GM23338 (cell line): ENCODE data around the gene VPS45. TPM values are rescaled to one million over a fixed set of nuclear protein-coding genes. Genes with fewer than 3 reads are reported as not detected.

Source experiments
- ATAC-seq: fragments of 200-7000 bp; cut with Tn5 transposase; 3 replicates; pipeline ENCODE4 v1.9.1; 2020
- DNase-seq: peaks from one replicate; pipeline ENCODE4 v3.0.0-alpha.2; 2015; ENCODE audit warnings: low spot score
- H2AFZ ChIP-seq: fragments of 200-600 bp; sonication (generic); 2 replicates; pipeline ENCODE4 v1.8.0; 2016; ENCODE audit warnings: antibody characterized with exemption, mild to moderate bottlenecking, moderate library complexity
- H3F3A ChIP-seq: fragments of 200-600 bp; sonication (generic); replicated peaks from 2 replicates; pipeline ENCODE4 v1.8.0; 2017; ENCODE audit warnings: antibody characterized with exemption, mixed run types, low read depth
- H3K27ac ChIP-seq: fragments of 200-600 bp; sonication (generic); 2 replicates; pipeline ENCODE4 v1.6.1; 2016; ENCODE audit warnings: low read depth
- H3K27me3 ChIP-seq: fragments of 200-600 bp; sonication (generic); 2 replicates; pipeline ENCODE4 v1.8.0; 2016; ENCODE audit warnings: mild to moderate bottlenecking, mixed run types, moderate library complexity; ENCODE audit not compliant: insufficient read depth
- H3K36me3 ChIP-seq: fragments of 200-600 bp; sonication (generic); 2 replicates; pipeline ENCODE4 v1.8.0; 2016; ENCODE audit warnings: mild to moderate bottlenecking; ENCODE audit not compliant: insufficient read depth
- H3K4me1 ChIP-seq: fragments of 200-600 bp; sonication (generic); 2 replicates; pipeline ENCODE4 v1.8.0; 2016; ENCODE audit warnings: mild to moderate bottlenecking, moderate library complexity; ENCODE audit not compliant: insufficient read depth
- H3K4me2 ChIP-seq: fragments of 200-600 bp; sonication (generic); 2 replicates; pipeline ENCODE4 v1.7.1; 2017; ENCODE audit warnings: mixed run types
- H3K4me3 ChIP-seq: fragments of 200-600 bp; sonication (generic); 2 replicates; pipeline ENCODE4 v1.6.1; 2016; ENCODE audit warnings: mixed run types
- H3K79me2 ChIP-seq: fragments of 200-600 bp; sonication (generic); replicated peaks from 2 replicates; pipeline ENCODE4 v1.8.0; 2017; ENCODE audit warnings: mild to moderate bottlenecking; ENCODE audit not compliant: insufficient read depth
- H3K9me2 ChIP-seq: fragments of 200-600 bp; sonication (generic); 2 replicates; pipeline ENCODE4 v1.8.0; 2017; ENCODE audit not compliant: insufficient read depth
- H4K20me1 ChIP-seq: fragments of 200-600 bp; sonication (generic); replicated peaks from 2 replicates; pipeline ENCODE4 v1.8.0; 2017; ENCODE audit warnings: mild to moderate bottlenecking; ENCODE audit not compliant: insufficient read depth
- H3K27ac Mint-ChIP-seq: 2 replicates; pipeline ENCODE4 v1.8.0; 2020; ENCODE audit warnings: inconsistent platforms, mild to moderate bottlenecking, moderate library complexity, mixed read lengths
- H3K27me3 Mint-ChIP-seq: 3 replicates; pipeline ENCODE4 v1.8.0; 2022; ENCODE audit warnings: low read depth, mild to moderate bottlenecking, moderate library complexity, mixed read lengths, inconsistent platforms; ENCODE audit not compliant: insufficient read depth, poor library complexity
- H3K36me3 Mint-ChIP-seq: 3 replicates; pipeline ENCODE4 v1.8.0; 2021; ENCODE audit warnings: low read depth, mild to moderate bottlenecking, inconsistent platforms, moderate library complexity, mixed read lengths
- H3K4me1 Mint-ChIP-seq: 3 replicates; pipeline ENCODE4 v1.8.0; 2020; ENCODE audit warnings: mild to moderate bottlenecking, inconsistent platforms, mixed read lengths
- H3K4me3 Mint-ChIP-seq: 3 replicates; pipeline ENCODE4 v1.8.0; 2021; ENCODE audit warnings: moderate library complexity, mild to moderate bottlenecking, inconsistent platforms, mixed read lengths
- H3K9me3 Mint-ChIP-seq: 3 replicates; pipeline ENCODE4 v1.8.0; 2020; ENCODE audit warnings: moderate library complexity, mild to moderate bottlenecking, inconsistent platforms, mixed read lengths
- CREB1 ChIP-seq: fragments of 250-450 bp; sonication (Bioruptor Pico); IDR thresholded peaks from 2 replicates; pipeline ENCODE4 v1.5.0; 2020; ENCODE audit warnings: low read depth, mild to moderate bottlenecking, moderate library complexity
- CTCF ChIP-seq, 2 experiments: fragments of 200-600 bp in 1 of 2; sonication (generic) in 1 of 2; conservative IDR thresholded peaks; 2 replicates each; pipeline versions ENCODE4 v1.5.1 to v1.6.1; 2016 to 2017; ENCODE audit warnings: antibody characterized with exemption in 2 of 2, low read depth in 2 of 2, mild to moderate bottlenecking in 2 of 2, moderate library complexity in 1 of 2
- ETS1 ChIP-seq: IDR thresholded peaks from 2 replicates; pipeline ENCODE4 v1.6.1; 2016; ENCODE audit warnings: antibody characterized with exemption
- EZH2 ChIP-seq: fragments of 200-600 bp; sonication (generic); IDR thresholded peaks from one replicate; pipeline ENCODE4 v1.8.0; 2017; ENCODE audit warnings: antibody characterized with exemption, mild to moderate bottlenecking, low read depth; ENCODE audit not compliant: unreplicated experiment
- EZH2phosphoT487 ChIP-seq: fragments of 200-600 bp; sonication (generic); IDR thresholded peaks from one replicate; pipeline ENCODE4 v1.8.1; 2018; ENCODE audit warnings: antibody characterized with exemption; ENCODE audit not compliant: unreplicated experiment
- JUNB ChIP-seq: IDR thresholded peaks from one replicate; pipeline ENCODE4 v1.6.1; 2016; ENCODE audit warnings: antibody characterized with exemption; ENCODE audit not compliant: unreplicated experiment
- NANOG ChIP-seq: IDR thresholded peaks from 2 replicates; pipeline ENCODE4 v1.6.1; 2016; ENCODE audit warnings: antibody characterized with exemption, borderline replicate concordance
- POLR2AphosphoS5 ChIP-seq: IDR thresholded peaks from 2 replicates; pipeline ENCODE4 v1.6.1; 2016; ENCODE audit warnings: antibody characterized with exemption, low read depth
- REST ChIP-seq: IDR thresholded peaks from one replicate; pipeline ENCODE4 v1.6.1; 2018; ENCODE audit warnings: antibody characterized with exemption; ENCODE audit not compliant: unreplicated experiment
- ZNF114 ChIP-seq: fragments of 250-450 bp; sonication (Bioruptor Pico); IDR thresholded peaks from 2 replicates; pipeline ENCODE4 v1.5.0; 2020; ENCODE audit warnings: mild to moderate bottlenecking, moderate library complexity
- ZNF331 ChIP-seq: fragments of 250-450 bp; sonication (Bioruptor Pico); IDR thresholded peaks from 2 replicates; pipeline ENCODE4 v1.5.0; 2020; ENCODE audit warnings: low read depth, mild to moderate bottlenecking, moderate library complexity
- polyA plus RNA-seq: library from polyadenylated mRNA; unstranded; fragments of >200 nt; fragmentation: Nextera tagmentation; extraction: Ambion mirVana; gene quantifications from 2 replicates; pipeline ENCODE4 v1.2.1, GENCODE V29; 2016
- total RNA-seq: library from RNA; depleted of rRNA; stranded (reverse); fragments of >200 nt; shearing (Covaris generic); gene quantifications from 2 replicates; pipeline ENCODE4 v1.2.3, GENCODE V29; 2014

Gene VPS45
- total and polyA plus RNA-seq, 2 experiments from 2014 or later, result 23.5 to 37.5 TPM

GRCh38 chr1:150115121-150115520 lies 47.5 kb downstream of the VPS45 start:
- ATAC-seq (no peak), DNase-seq (no peak)
- Histone ChIP-seq H4K20me1 (no peaks in the 10 kb centered on the region), H3K27ac (no peak overlapping the region), H3K4me2 (no peak overlapping the region), H2AFZ (no peak overlapping the region), H3K27me3 (no peaks in the 10 kb centered on the region), H3K79me2 (no peaks in the 10 kb centered on the region), H3K9me2 (no peaks in the 10 kb centered on the region), H3K36me3 (peaks cover 3% of the 10 kb centered on the region; the same call in 1 of the 2 replicates), H3K4me3 (no peak overlapping the region), H3F3A (no peaks in the 10 kb centered on the region), H3K4me1 (no peaks in the 10 kb centered on the region)
- no peak overlapping the region for H3K27ac Mint-ChIP-seq
- no peak for TF ChIP-seq JUNB
- TF ChIP-seq CREB1, result no peak
- no peak for TF ChIP-seq ZNF331 (CRISPR knock-in tag)
- TF ChIP-seq EZH2, result no peak
- no peak for TF ChIP-seq CTCF (conservative IDR thresholded peaks at IDR 0.05; ENCODE audit: low read depth in 2 of 2)
- TF ChIP-seq REST, result no peak
- no peak for TF ChIP-seq POLR2AphosphoS5
- TF ChIP-seq ETS1, result no peak
- H3K4me1 Mint-ChIP-seq, result no peaks in the 10 kb centered on the region
- no peak overlapping the region for H3K4me3 Mint-ChIP-seq
- H3K9me3 Mint-ChIP-seq, result peaks cover 23% of the 10 kb centered on the region
- peaks cover 34% of the 10 kb centered on the region for H3K36me3 Mint-ChIP-seq
- peaks cover 3% of the 10 kb centered on the region for H3K27me3 Mint-ChIP-seq

GRCh38 chr1:150118716-150119115 lies 51.1 kb downstream of the VPS45 start:
- Mint-ChIP-seq H3K4me1 (no peaks in the 10 kb centered on the region), H3K4me3 (no peak overlapping the region), H3K27ac (no peak overlapping the region), H3K9me3 (peaks cover 19% of the 10 kb centered on the region), H3K27me3 (peaks cover 3% of the 10 kb centered on the region), H3K36me3 (peaks cover 21% of the 10 kb centered on the region)
- Histone ChIP-seq H3K27ac (no peak overlapping the region), H2AFZ (no peak overlapping the region), H3K4me3 (no peak overlapping the region), H4K20me1 (no peaks in the 10 kb centered on the region), H3K9me2 (no peaks in the 10 kb centered on the region), H3K27me3 (no peaks in the 10 kb centered on the region), H3K4me2 (no peak overlapping the region), H3K36me3 (no peaks in the 10 kb centered on the region; the same call in 1 of the 2 replicates), H3F3A (no peaks in the 10 kb centered on the region), H3K79me2 (no peaks in the 10 kb centered on the region), H3K4me1 (no peaks in the 10 kb centered on the region)
- ATAC-seq (no peak), DNase-seq (no peak)
- TF ChIP-seq CREB1 (no peak), CTCF (conservative IDR thresholded peaks at IDR 0.05; ENCODE audit: low read depth in 2 of 2) (no peak), ETS1 (no peak), ZNF114 (no peak), EZH2phosphoT487 (no peak), NANOG (no peak), JUNB (no peak)
